Kidney epithelial cell (primary cell): Measurements from ENCODE around the gene CDC42BPA. TPM values are rescaled to one million over a fixed set of nuclear protein-coding genes. Genes with fewer than 3 reads are reported as not detected.

ENCODE experiments used
- DNase-seq: peaks from one replicate; pipeline ENCODE4 v3.0.0-alpha.2; 2010; ENCODE audit warnings: low read depth
- H3K27me3 ChIP-seq: 2 replicates; pipeline ENCODE4 v1.6.0; 2011; ENCODE audit warnings: low read length; ENCODE audit not compliant: control insufficient read depth, insufficient read depth
- H3K36me3 ChIP-seq: 2 replicates; pipeline ENCODE4 v1.5.1; 2011; ENCODE audit warnings: low read length; ENCODE audit not compliant: control insufficient read depth, insufficient read depth
- H3K4me3 ChIP-seq: 2 replicates; pipeline ENCODE4 v1.5.1; 2011; ENCODE audit warnings: low read depth, mild to moderate bottlenecking, control low read depth, low read length
- CTCF ChIP-seq: IDR thresholded peaks from 2 replicates; pipeline ENCODE4 v1.5.1; 2011; ENCODE audit warnings: mild to moderate bottlenecking, moderate library complexity, low read length, control low read depth, inconsistent platforms; ENCODE audit not compliant: insufficient read depth, poor library complexity, severe bottlenecking
- total RNA-seq: library from RNA; depleted of rRNA; stranded (reverse); fragments of >200 nt; gene quantifications from 2 replicates; pipeline ENCODE4 v1.2.3, GENCODE V29; 2015

Gene CDC42BPA
- total RNA-seq, 1 donor from 2014 or later = 33.4 TPM

GRCh38 chr1:227169343-227169742 lies 148.9 kb downstream of the CDC42BPA start:
- H3K4me3 ChIP-seq = no peak overlapping the region
- no peaks in the 10 kb centered on the region for H3K27me3 ChIP-seq
- TF ChIP-seq CTCF = no peak
- DNase-seq = no peak
- H3K36me3 ChIP-seq = no peaks in the 10 kb centered on the region

GRCh38 chr1:227167276-227168101 lies 150.8 kb downstream of the CDC42BPA start:
- no peaks in the 10 kb centered on the region for H3K27me3 ChIP-seq
- H3K4me3 ChIP-seq = no peak overlapping the region
- no peaks in the 10 kb centered on the region for H3K36me3 ChIP-seq
- no peak for DNase-seq
- no peak for TF ChIP-seq CTCF

GRCh38 chr1:227166559-227166958 lies 151.7 kb downstream of the CDC42BPA start:
- Histone ChIP-seq H3K4me3 (no peak overlapping the region), H3K27me3 (no peaks in the 10 kb centered on the region), H3K36me3 (no peaks in the 10 kb centered on the region)
- no peak for TF ChIP-seq CTCF
- no peak for DNase-seq

GRCh38 chr1:227161470-227161869 lies 156.8 kb downstream of the CDC42BPA start:
- H3K36me3 ChIP-seq = no peaks in the 10 kb centered on the region
- H3K4me3 ChIP-seq = no peak overlapping the region
- no peak for TF ChIP-seq CTCF
- H3K27me3 ChIP-seq = no peaks in the 10 kb centered on the region
- no peak for DNase-seq

- H3K27me3 ChIP-seq = no peaks in the 10 kb centered on the region
- TF ChIP-seq CTCF = no peak
- H3K4me3 ChIP-seq = no peak overlapping the region
- H3K36me3 ChIP-seq = no peaks in the 10 kb centered on the region
- no peak for DNase-seq
Measured at GRCh38 chr1:227156520-227156919, 161.8 kb downstream of the CDC42BPA start.

- no peak for TF ChIP-seq CTCF
- Histone ChIP-seq H3K27me3 (no peaks in the 10 kb centered on the region), H3K36me3 (no peaks in the 10 kb centered on the region), H3K4me3 (no peak overlapping the region)
- no peak for DNase-seq
Measured at GRCh38 chr1:227155688-227156087, 162.6 kb downstream of the CDC42BPA start.
